Endothelial cell of umbilical vein (primary cell): ENCODE data around the gene LIN7A. TPM values are rescaled to one million over a fixed set of nuclear protein-coding genes. Genes with fewer than 3 reads are reported as not detected.

Experiments
- BruUV-seq: library from RNA; stranded (reverse); fragments of 400-500 nt; replicated peaks from 2 replicates; lab custom pipeline; 2021; lab: Mats Ljungman, UMichigan
- CTCF ChIA-PET: fragments of 300-600, 350-600 bp; sonication (Branson Sonifier 250); formaldehyde crosslinking; loops from one replicate; lab custom pipeline; 2021; ENCODE audit warnings: antibody characterized with exemption, inconsistent platforms; lab: Charles Lee
- POLR2A ChIA-PET: fragments of 300-600, 350-600 bp; sonication (Branson Sonifier 250); formaldehyde crosslinking; loops from one replicate; lab custom pipeline; 2021; ENCODE audit warnings: antibody characterized with exemption, inconsistent platforms; lab: Charles Lee
- DNase-seq: peaks from one replicate; pipeline ENCODE4 v3.0.0-alpha.2; 2011; ENCODE audit warnings: low read depth, low spot score
- FAIRE-seq: peaks from 2 replicates; lab custom pipeline; 2011; peaks lifted over from hg19 to GRCh38; lab: Jason Lieb, UNC
- H2AFZ ChIP-seq: 2 replicates; pipeline ENCODE4 v1.6.0; 2012; ENCODE audit warnings: low read depth, low read length, control low read depth, inconsistent platforms
- H3K27ac ChIP-seq: 2 replicates; pipeline ENCODE4 v1.5.1; 2011; ENCODE audit warnings: low read depth, mild to moderate bottlenecking, control low read depth, low read length, moderate library complexity; ENCODE audit not compliant: insufficient read depth
- H3K27me3 ChIP-seq, 2 experiments: 2 replicates each; pipeline versions ENCODE4 v1.6.0 to v1.6.1; 2011; ENCODE audit warnings: low read length in 2 of 2, mixed read lengths in 1 of 2; ENCODE audit not compliant: control insufficient read depth in 2 of 2, insufficient read depth in 2 of 2
- H3K36me3 ChIP-seq, 2 experiments: 2 replicates in 1 of 2; 3 replicates in 1 of 2; pipeline ENCODE4 v1.5.1; 2011; ENCODE audit warnings: low read length in 2 of 2, mild to moderate bottlenecking in 1 of 2, moderate library complexity in 1 of 2; ENCODE audit not compliant: control insufficient read depth in 2 of 2, insufficient read depth in 2 of 2; ENCODE audit errors: extremely low read depth in 1 of 2
- H3K4me1 ChIP-seq: 3 replicates; pipeline ENCODE4 v1.5.1; 2011; ENCODE audit warnings: mild to moderate bottlenecking, low read length; ENCODE audit not compliant: control insufficient read depth, insufficient read depth; ENCODE audit errors: extremely low read depth
- H3K4me2 ChIP-seq: 2 replicates; pipeline ENCODE4 v1.6.1; 2011; ENCODE audit warnings: low read length, control low read depth, mixed read lengths; ENCODE audit not compliant: insufficient read depth
- H3K4me3 ChIP-seq, 3 experiments: fragments of 200-600 bp in 1 of 3; sonication (generic), shearing (Covaris generic) in 1 of 3; replicated peaks in 1 of 3; 2 replicates each; pipeline ENCODE4 v1.5.1; 2011 to 2016; ENCODE audit warnings: control low read depth in 3 of 3, low read length in 3 of 3, mild to moderate bottlenecking in 2 of 3, inconsistent platforms in 1 of 3, low read depth in 1 of 3, moderate library complexity in 1 of 3; ENCODE audit not compliant: insufficient read depth in 1 of 3
- H3K79me2 ChIP-seq: 2 replicates; pipeline ENCODE4 v1.6.0; 2012; ENCODE audit warnings: low read length, inconsistent platforms; ENCODE audit not compliant: control insufficient read depth, insufficient read depth
- H3K9ac ChIP-seq: replicated peaks from 2 replicates; pipeline ENCODE3; 2011; ENCODE audit warnings: low read length, control low read depth; ENCODE audit not compliant: insufficient read depth; ENCODE audit errors: extremely low read depth
- H3K9me1 ChIP-seq: replicated peaks from 3 replicates; pipeline ENCODE4 v1.6.0; 2011; ENCODE audit warnings: mild to moderate bottlenecking, low read length; ENCODE audit not compliant: control insufficient read depth, insufficient read depth; ENCODE audit errors: extremely low read depth
- H3K9me3 ChIP-seq: replicated peaks from 2 replicates; pipeline ENCODE4 v1.5.1; 2012; ENCODE audit warnings: low read length, inconsistent platforms; ENCODE audit not compliant: control insufficient read depth, insufficient read depth
- H4K20me1 ChIP-seq: replicated peaks from 2 replicates; pipeline ENCODE3; 2011; ENCODE audit warnings: mild to moderate bottlenecking, low read length; ENCODE audit not compliant: control insufficient read depth, insufficient read depth; ENCODE audit errors: extremely low read depth
- CTCF ChIP-seq, 2 donors: IDR thresholded peaks; 1 replicate in 1 of 2; 2 replicates in 1 of 2; pipeline ENCODE4 v1.5.1; 2011; ENCODE audit warnings: low read length in 2 of 2, mild to moderate bottlenecking in 2 of 2, moderate library complexity in 2 of 2, control low read depth in 1 of 2, inconsistent platforms in 1 of 2, low read depth in 1 of 2; ENCODE audit not compliant: insufficient read depth in 1 of 2; ENCODE audit errors: extremely low read depth in 1 of 2
- EZH2 ChIP-seq: IDR thresholded peaks from 2 replicates; pipeline ENCODE4 v1.6.1; 2012; ENCODE audit warnings: borderline replicate concordance, low read depth, mild to moderate bottlenecking, moderate library complexity, low read length, inconsistent platforms; ENCODE audit not compliant: severe bottlenecking
- FOS ChIP-seq: IDR thresholded peaks from 2 replicates; pipeline ENCODE4 v1.6.1; 2011; ENCODE audit warnings: mild to moderate bottlenecking, low read length, moderate library complexity, borderline replicate concordance; ENCODE audit not compliant: insufficient read depth
- GATA2 ChIP-seq: IDR thresholded peaks from 2 replicates; pipeline ENCODE4 v1.7.0; 2011; ENCODE audit warnings: low read depth, mild to moderate bottlenecking, moderate library complexity, mixed read lengths, low read length; ENCODE audit not compliant: insufficient read length, insufficient read depth
- JUN ChIP-seq: IDR thresholded peaks from 2 replicates; pipeline ENCODE4 v1.6.1; 2011; ENCODE audit warnings: borderline replicate concordance, low read depth; ENCODE audit not compliant: insufficient read length, insufficient read depth
- MAX ChIP-seq: IDR thresholded peaks from 2 replicates; pipeline ENCODE4 v1.6.1; 2011; ENCODE audit not compliant: insufficient read depth, insufficient read length
- MYC ChIP-seq: IDR thresholded peaks from one replicate; pipeline ENCODE4 v1.6.1; 2011; ENCODE audit warnings: mild to moderate bottlenecking, low read depth, low read length
- POLR2A ChIP-seq: IDR thresholded peaks from 2 replicates; pipeline ENCODE4 v1.6.1; 2012; ENCODE audit warnings: low read depth, mild to moderate bottlenecking, control low read depth, low read length
- POLR2AphosphoS5 ChIP-seq: IDR thresholded peaks from 2 replicates; pipeline ENCODE4 v1.6.1; 2012; ENCODE audit warnings: low read depth, mild to moderate bottlenecking, control low read depth, low read length, moderate library complexity; ENCODE audit not compliant: insufficient read depth
- dilution Hi-C: fragments of 300-500 bp; cut with MboI; formaldehyde crosslinking; loops from one replicate; pipeline ENCODE4 v1.15.0; 2019; ENCODE audit warnings: low sequenced_read_pairs; ENCODE audit not compliant: extremely low pct_ligation_motif_present
- intact Hi-C: fragments of 100-400 bp; cut with micrococcal nuclease; formaldehyde crosslinking; loops from one replicate; pipeline ENCODE4 v1.10.0; 2022
- polyA plus RNA-seq, 4 experiments: library from polyadenylated mRNA; depleted of rRNA in 3 of 4; stranded (reverse) in 3 of 4; unstranded in 1 of 4; fragments of >200 nt; gene quantifications; 2 replicates each; pipeline versions ENCODE4 v1.2.1 to v1.2.3, GENCODE V29; 2011 to 2012; ENCODE audit warnings: missing spikeins in 1 of 4
- total RNA-seq: library from RNA; stranded (reverse); gene quantifications from 2 replicates; pipeline ENCODE4 v1.2.3, GENCODE V29; 2021

The LIN7A gene
- total and polyA plus RNA-seq, 2 donors (not counting 3 experiments of a cell fraction or from before 2014, with no cell fraction given) = 1.6 to 4.3 TPM

- H4K20me1 ChIP-seq = no peaks in the 10 kb centered on the region
- ChIA-PET CTCF (interaction anchor here (0.6 to 5.0 kb wide), 44 partner anchors 8 to 643 kb away, joined by 3 to 123 read pairs (median 4); no protein-coding TSS in a partner anchor), POLR2A (no interaction called here)
- H3K9me3 ChIP-seq = no peaks in the 10 kb centered on the region
- no peaks in the 10 kb centered on the region for H3K79me2 ChIP-seq
- H3K27me3 ChIP-seq = no peaks in the 10 kb centered on the region
- no peak for DNase-seq
- no peak overlapping the region for H2AFZ ChIP-seq
- no peaks in the 10 kb centered on the region for H3K4me1 ChIP-seq
- FAIRE-seq = no peak
- intact Hi-C loops = no loop called here
- H3K4me2 ChIP-seq = no peak overlapping the region
- H3K36me3 ChIP-seq = no peaks in the 10 kb centered on the region
- H3K9me1 ChIP-seq = no peaks in the 10 kb centered on the region
- H3K4me3 ChIP-seq = no peak overlapping the region
- H3K9ac ChIP-seq = no peak overlapping the region
- TF ChIP-seq POLR2AphosphoS5 = no peak
- TF ChIP-seq EZH2 = no peak
- TF ChIP-seq GATA2 = no peak
- no peak for TF ChIP-seq FOS
- TF ChIP-seq CTCF (IDR thresholded peaks at IDR 0.05; ENCODE audit: extremely low read depth in 1 of 2, insufficient read depth in 1 of 2, low read depth in 1 of 2, low read length in 2 of 2) = no peak
- TF ChIP-seq MYC = no peak
- TF ChIP-seq MAX = no peak
- no peak for TF ChIP-seq POLR2A
- no peak for TF ChIP-seq JUN
- BruUV-seq = no TSS peak
- dilution Hi-C loops = no loop called here
- H3K27ac ChIP-seq = no peak overlapping the region
Observed at GRCh38 chr12:80838024-80838658, 99.6 kb downstream of the LIN7A start.
